GM19351 (cell line): Measurements from ENCODE around the gene ADARB2.
A peak's percentile ranks its signal among the peaks of the same experiment; 100 is the strongest.

ENCODE experiments used
- ATAC-seq: cut with Tn5 transposase; IDR thresholded peaks from one replicate; pipeline ENCODE4 v1.9.1; 2021; ENCODE audit warnings: mild to moderate bottlenecking, moderate library complexity; ENCODE audit not compliant: unreplicated experiment

The ADARB2 gene

DNA sequence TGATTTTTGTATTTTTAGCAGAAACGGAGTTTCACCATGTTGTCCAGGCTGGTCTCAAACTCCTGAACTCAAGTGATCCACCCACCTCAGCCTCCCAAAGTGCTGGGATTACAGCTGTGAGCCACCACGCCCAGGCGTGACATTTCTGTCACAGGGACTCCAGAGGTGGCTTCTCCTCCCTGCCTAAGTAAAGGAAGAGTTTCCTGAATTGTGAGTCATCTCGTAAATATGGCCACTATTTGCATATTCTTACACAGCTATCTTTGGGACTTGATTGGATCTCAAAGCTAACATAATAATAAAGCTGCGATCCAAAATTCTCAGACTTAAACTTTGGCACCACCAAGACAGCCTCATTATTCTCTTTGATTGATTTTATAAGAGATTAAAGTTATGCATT, 50.1 kb downstream of the ADARB2 start:
- no peak for ATAC-seq

DNA sequence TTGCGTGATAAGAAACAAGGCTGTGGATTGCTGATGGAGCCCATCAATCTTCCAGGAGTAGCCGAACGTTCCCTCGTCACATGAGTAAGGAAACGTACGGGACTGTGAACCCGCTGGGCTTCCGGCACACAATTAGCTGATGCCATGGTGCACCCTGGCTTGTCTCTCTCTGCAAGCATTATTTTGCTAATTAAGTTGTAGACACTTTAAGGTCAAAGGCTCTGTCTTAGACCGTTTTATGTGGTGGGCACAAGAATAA, 50.9 kb downstream of the ADARB2 start:
- no peak for ATAC-seq

DNA sequence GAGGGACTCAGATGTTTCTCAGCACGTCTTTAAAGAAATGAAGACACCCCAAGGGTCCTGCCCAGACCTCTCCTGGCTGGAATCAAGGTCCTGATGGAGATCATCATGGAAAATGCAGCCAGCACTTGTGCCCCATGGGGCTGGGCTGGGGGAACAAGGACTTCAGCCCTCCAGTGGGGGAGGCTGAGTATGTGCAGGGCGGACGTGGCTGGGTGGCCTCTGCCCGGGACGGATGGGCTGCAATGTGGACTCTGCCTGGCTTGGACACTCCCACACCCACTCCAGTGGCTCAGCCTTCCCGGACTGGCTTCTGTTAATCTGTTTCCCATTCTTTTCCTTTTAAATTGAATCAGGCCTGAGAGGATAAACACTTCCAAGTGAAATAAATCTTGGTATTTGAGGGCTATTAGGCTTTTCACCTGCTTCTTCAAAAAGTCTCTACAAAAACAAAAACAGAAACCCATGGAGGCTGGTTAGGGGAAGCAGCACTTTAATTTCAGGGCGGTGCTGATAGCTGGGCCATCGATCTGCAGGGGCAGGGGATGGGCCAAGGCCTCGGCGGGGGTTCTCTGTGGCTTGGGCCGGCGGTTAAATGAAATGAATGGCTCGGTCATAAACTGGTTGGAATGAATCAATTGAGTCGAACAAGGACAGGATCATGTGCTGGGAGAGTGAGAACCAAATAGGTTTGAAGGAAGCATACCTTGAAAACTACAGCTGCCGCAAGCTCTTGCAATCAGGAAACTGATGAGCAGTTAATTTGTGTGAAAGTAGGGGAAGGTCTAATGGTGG, 51.4 kb downstream of the ADARB2 start:
- ATAC-seq, result no peak

DNA sequence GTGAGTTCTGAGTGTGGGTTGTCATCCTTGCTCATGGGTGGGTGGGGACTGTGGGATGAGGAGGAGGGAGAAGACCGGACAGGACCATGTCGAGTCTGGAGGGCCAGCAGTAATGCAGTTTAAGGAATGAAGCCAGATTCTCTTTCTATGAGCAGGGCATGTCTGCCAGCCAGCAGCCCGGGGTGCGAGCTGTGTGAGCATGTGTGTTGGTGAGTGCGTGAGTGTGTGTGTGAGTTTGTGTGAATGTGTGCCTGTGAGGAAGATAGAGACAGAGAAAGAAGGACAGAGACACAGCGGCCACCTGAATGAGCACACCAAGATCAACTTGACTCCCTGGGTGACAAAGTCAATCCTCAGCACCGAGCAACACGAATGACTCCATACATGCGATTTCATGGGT, 52.3 kb downstream of the ADARB2 start:
- ATAC-seq, result no peak

DNA sequence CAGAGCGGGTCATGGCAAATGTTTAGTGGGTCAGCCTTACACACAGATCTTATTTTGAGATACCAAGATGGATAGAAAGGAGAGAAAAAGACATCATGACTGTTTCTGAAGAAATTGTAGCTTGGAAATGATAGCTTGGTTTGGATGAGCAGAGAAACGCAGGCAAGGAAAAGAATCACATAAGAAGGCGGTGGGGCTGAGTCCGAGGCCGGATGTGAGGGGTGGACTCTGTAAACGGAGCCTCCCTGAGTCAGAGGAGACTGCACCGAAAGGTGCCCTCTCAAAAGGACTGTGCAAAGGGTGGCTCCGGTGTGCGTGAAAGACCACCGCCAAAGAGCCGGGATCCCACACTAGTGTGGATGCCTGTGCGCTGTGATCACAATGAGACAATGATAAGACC, 53.7 kb downstream of the ADARB2 start:
- ATAC-seq, result no peak

DNA sequence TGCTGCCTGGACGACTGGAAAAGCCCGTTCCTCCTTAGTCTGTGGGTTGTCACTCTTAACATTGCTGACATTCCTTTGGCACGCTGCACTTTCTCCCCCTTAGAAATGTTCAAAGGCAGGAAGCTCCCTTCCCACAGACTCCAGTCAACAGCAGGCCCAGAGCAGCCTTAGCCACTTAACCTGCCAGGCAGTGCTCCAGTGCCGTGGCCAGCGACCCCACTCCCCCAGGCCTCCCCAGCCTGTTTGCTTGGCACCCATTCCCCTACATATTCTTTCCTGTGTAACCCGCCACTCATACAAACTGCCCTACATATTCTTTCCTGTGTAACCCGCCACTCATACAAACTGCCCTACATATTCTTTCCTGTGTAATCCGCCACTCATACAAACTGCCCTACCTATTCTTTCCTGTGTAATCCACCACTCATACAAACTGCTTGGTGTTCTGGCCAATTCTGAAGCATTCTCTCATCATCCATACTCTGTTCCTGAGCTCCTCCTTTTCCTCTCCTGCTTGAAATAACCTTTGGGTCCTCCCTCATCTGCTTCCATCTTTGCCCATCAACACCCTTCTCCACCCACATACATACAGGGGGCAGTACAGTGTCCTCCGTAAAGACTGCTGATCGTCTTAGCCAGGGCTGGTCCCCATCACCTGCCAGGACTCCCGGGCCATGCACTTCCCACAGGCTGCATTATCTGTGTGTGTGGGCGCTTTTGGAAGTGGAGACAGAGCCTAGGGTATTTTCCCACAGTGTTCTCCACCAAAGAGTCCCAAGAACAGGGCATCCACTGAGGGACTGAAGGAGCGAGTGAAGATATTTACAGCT, 57.3 kb downstream of the ADARB2 start:
- ATAC-seq, result no peak

DNA sequence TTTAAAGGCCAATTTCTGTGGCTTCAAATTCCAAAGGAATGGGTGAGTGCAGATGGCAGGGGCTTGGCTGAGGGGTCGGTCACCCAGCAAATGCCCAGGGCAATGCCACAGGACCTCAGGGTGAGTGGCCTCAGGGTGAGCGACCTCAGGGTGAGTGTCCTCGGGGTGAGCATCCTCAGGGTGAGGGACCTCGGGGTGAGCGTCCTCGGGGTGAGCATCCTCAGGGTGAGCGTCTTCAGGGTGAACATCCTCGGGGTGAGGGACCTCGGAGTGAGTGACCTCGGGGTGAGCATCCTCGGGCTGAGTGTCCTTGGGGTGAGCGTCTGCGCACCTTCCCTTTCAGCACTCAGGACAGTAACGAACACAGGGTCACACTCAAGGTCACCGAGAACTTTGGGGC, 59.2 kb downstream of the ADARB2 start:
- ATAC-seq, result no peak

DNA sequence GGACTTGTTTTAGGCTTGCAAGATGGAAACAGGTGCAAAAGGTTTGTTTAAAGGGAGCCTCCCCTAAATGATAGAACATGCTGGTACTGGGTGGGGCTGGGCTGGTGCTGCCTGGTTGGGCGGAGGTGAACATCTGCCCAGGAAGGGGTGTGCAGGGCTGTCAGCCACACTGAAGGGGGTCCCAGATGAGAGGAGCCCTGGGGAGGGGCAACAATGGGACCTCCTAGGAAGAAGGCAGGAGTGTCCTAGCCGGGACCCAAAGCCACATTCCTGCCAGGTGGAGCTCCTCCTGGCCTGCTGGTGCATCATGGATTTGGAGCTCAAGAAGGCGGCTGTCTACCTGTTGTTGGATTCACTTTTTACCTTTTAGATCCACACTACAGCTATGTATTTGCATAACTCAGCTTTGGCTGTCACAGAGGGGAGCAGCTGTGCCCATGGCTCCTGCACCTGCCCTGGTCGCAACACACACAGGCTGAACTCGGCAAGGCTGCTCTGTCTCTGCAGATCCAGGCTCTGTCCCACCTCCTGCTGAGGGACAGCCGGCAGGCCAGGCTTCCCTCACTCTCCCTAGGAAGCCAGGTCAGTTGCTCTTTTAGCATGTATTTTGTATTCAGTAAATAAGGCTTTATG, 59.9 kb downstream of the ADARB2 start:
- ATAC-seq, result no peak

DNA sequence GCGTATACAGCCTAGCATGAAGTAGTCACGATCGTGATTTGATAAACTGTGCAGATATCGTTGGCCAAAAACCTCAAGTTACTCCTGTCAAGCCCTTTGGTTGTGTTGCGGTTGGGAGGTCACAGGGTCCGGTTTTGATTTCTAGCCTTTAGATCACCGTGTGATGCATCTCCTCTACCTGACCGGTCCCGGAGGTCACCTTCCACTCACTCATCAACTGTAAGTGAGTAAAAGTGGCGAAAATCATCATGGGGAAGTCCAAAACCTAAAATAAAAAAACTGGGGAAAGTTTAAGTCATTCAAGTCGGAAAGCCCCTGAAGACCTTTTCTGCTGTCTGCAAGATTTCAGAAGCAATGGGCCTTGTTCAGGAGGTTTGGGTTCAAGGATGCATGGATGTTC, 62.8 kb downstream of the ADARB2 start:
- peak; percentile 78 for ATAC-seq

DNA sequence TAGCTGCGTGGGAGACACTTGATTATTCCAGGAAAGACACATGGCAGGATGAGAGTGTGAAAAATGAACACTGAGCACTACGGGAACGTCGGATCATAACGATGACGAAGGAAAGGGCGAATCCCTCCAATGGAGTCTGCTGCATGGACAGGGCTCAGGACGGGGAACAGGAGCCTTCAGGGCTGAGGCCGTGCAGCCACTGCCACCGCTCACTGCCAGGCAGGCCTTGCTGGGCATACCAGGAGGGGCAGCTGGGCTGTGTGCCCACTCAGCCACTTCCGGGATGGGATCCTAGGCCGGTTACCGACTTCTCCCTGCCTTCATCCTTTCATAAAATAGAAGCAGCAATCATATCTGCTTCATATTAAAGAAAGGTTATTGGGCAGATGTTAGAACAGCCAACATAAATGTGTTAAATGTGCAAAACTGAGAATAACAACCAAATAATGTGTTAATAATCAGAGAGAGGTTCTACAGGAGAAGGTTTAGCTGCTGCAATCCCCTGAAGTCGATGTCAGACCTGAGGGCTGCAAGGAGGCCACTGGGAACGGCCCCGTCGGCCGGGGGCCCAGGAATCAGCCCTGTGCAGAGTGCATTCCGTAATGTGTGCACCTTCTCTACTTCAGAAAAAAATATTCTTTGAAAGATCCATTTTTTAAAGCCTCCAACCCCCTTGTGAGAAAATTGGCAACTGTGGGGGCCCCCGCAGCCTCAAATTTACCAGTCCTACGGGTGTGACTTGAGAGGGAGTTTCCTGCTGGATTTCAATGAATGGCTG, 63.6 kb downstream of the ADARB2 start:
- no peak for ATAC-seq

DNA sequence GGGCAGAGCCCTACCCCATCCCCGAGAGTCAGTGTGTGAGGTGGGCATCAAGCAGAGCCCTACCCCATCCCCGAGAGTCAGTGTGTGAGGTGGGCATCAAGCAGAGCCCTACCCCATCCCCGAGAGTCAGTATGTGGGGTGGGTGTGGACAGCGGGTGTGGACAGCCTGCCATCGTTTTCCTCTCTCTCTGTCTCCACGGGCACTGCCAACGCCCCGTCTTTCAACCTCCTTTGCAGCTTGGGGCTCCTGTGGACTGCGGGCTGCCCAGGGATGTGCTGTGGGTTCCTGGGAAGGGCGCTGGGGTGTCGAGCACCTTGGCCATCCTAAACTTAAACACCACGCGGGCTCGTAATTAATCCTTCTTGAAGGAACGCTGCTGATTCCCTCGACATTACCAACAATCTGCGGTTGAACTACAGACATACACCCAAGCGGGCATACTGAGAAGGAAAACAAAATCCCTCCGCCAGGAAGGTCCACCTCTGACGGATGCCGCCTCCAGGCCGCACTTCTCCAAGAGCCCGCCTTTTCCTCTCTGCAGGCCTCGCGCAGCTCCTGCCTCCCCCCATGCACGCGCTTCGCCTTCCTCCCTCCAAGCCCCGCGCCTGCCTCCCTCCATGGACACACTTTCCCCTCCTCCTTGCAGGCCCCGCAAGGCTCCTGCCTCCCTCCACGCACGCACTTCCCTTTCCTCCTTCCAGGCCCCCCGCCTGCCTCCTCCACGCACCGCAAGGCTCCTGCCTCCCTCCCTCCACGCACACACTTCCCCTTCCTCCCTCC, 65.1 kb downstream of the ADARB2 start:
- no peak for ATAC-seq

DNA sequence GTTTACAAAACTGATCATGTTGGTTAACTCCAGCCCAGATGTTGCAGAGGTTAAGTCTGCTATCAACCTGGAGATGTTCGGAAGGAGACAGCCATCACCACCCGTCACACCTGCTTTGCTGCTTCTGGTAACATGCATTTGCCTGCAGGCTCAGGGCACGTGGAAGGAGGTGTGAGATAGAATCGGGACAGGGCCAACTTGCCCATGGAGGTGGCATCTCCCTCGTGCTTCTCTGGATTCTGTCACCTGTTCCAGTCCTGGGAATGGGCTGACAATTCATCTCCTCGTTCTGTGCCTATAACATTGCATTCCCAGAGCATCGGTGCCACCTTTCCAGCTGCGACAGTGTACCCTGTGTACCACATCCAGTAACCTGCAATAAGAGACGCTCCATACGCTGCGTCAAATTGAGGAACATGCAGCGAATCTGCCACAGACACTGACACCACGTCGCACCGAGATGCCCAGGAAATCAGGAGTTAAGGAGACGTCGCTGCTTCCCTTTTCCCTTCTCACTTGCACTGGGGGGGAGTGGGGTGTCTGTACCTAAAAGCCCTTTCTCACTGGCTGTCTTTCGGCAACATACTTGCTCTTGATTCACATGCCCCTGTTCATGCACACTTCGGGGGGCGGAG, 65.8 kb downstream of the ADARB2 start:
- ATAC-seq, result no peak

DNA sequence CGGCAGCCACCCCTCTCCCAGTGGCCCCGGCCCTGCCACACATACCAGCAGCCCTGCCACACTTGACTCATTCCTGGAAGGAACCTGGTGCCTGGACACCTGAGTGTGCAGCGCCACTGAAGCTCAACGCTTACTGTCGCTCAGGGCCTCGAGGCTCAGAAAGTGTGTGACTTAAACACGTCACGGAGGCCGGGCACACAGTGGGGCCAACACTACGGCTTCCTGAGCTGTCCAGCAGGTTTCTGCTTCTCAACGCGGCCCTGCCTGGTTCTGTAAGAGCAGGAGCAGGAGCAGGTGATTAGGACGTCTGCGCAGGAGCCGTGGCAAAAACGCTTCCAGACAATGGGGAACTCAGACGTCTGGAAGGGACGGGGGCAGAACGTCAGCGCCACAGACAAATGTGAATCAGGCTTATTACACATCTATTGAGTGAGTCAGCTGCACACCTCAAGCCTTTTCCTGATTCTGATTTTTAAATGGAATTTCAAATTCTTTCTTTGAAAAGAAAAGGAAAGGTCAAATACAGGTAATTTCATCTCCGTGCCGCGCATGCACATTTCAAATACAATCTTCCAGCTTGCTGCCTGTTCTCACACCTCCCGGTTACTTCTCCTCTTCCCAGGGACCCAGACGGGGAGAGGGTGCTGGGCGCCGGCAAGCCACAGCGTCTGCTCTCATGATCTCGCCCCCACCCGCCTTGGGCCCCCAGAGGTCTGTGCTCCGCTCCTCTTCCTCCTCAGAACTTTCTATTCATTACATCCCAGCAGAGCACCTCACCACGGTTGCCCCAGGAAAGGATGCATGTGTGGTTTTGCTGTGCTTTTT, 66.6 kb downstream of the ADARB2 start:
- no peak for ATAC-seq

DNA sequence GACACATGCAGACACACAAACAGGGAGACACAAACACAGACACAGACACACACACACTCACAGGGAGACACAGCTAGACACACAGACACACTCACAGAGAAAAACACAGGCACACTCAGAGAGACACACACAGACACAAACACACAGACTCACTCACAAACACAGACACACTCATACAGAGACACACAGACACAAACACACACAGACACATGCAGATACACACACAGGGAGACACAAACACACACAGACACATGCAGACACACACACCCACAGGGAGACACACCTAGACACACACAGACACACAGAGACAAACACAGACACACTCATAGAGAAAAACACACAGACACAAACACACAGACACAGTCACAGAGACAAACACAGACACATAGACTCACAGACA, 67.9 kb downstream of the ADARB2 start:
- no peak for ATAC-seq

DNA sequence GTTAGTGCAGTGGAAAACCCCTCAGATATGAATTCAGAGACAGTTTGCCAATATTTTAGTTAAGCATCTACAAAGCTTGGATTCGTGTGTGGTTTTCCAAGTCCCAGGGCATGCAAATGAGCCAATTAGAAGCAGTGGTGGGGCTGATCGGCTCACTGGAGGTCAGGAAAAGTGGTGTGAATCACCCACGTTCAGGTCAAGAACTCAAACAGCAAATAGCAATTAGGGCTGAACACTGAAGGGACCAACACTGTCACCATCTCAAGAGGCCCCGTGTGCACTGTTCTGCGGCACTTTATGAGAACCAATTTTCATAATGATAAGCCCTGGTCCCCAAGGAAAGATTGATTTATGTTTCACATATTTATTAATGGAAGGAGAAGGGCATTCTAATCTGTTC, 68.9 kb downstream of the ADARB2 start:
- ATAC-seq, result no peak

DNA sequence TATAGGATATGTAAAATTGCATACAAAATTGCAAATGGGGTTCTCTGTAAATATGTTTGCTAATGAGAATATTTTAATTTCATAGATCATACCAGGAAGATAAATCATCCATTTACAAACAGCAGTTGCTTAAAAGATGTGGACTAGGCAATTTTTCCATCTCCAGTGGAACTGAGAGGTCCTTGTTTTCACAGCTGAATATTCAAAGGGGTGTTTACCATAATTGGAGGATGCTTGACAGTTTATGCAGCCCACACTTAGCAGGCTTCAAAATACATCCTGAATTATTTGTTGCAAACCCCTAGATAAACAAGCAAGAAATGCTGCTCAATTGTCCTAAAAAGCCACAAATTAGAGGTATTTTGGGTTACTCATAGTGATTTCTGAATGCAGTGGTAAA, 69.9 kb downstream of the ADARB2 start:
- ATAC-seq, result no peak

DNA sequence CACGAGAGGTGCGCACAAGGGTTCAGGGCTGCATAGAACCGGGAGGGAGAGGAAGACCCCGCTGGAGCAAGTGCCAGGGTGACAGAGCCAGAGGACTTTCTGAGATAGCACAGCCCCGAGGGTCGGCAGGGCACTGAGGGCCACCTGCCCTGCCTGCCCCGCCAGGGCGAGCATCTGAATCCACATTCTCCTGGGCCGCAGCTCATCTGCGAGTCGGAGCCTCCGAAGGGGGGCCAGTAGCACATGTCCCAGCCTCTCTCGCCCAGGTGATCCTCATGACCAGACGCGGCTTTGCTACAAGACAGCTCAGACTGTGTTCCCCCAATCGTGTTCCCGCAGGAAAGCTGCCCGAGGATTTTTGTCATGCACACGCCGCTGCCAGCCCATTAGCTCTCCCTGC, 71.2 kb downstream of the ADARB2 start:
- ATAC-seq, result no peak

DNA sequence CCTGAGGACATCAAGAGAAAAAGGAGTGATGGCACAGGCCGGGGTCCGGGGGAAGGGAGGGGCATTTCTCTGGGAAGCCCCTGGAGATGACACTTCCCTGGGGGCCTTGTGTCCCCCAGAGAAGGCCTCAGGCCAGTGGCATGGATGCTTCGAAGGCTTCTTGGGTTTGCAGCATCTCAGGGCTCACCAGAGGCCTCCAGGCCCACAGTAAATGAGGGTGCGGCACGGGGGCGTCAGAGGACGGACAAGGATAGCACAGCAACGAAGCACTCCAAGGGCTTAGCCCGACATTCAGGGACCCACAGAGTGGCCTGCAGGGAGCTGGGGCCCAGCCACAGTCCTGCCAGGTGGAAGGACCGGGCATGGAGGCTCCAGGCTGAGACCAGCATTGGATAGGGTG, 71.6 kb downstream of the ADARB2 start:
- ATAC-seq, result no peak

DNA sequence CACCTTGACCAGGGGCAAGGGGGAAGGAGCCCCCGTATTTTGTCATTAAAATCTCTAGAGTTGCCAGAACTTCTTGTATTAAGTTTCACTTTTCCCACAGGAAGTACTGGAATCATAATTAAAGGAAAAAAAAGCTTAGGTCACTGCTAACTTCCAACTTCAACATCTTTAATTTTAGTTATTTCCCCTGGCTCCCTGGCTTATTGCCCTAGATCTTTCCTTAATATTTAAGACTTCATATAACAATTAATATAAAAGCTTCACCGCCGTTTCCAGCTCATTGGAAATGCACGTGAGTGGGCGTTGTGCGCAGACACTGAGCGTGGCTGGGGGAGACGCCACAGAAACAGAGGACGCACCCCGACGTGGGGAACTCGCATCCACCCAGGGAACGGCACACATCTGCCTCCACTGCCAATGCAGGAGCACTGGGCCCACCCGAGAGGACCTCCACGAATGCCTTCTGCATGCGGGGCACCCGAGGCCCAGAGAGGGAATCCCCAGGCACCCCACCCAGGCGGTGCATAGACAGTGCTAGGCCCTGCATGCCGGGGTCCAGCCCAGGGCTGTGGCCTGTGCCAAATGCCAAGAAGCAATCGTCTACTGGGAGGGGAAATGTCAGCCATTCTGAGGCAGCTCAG, 72.2 kb downstream of the ADARB2 start:
- ATAC-seq, result no peak
